Stomach smooth muscle (tissue), 2 donors: ENCODE measurements around the gene SFN.
A peak's percentile ranks its signal among the peaks of the same experiment; 100 is the strongest.
"Not testable (repeated sequence)": the region's sequence is repeated elsewhere in the genome, so short reads cannot be mapped to it uniquely, and the experiment has no call there.

ENCODE experiments used
- H3K27ac ChIP-seq: one replicate; pipeline ENCODE4 v1.7.0; 2013; ENCODE audit warnings: mild to moderate bottlenecking, low read length, inconsistent platforms
- H3K27me3 ChIP-seq, 2 donors: one replicate each; pipeline ENCODE4 v1.7.0; 2013; ENCODE audit warnings: low read length in 2 of 2; ENCODE audit not compliant: insufficient read depth in 2 of 2, control insufficient read depth in 1 of 2
- H3K36me3 ChIP-seq, 2 donors: one replicate each; pipeline ENCODE4 v1.7.0; 2013; ENCODE audit warnings: low read length in 2 of 2; ENCODE audit not compliant: control insufficient read depth in 2 of 2, insufficient read depth in 2 of 2
- H3K4me1 ChIP-seq: one replicate; pipeline ENCODE4 v1.7.0; 2013; ENCODE audit warnings: low read length; ENCODE audit not compliant: control insufficient read depth, insufficient read depth
- H3K4me3 ChIP-seq, 2 donors: one replicate each; pipeline ENCODE4 v1.7.0; 2013; ENCODE audit warnings: low read length in 2 of 2
- H3K9ac ChIP-seq, 2 donors: one replicate each; pipeline ENCODE4 v1.7.0; 2013; ENCODE audit warnings: low read length in 2 of 2, mild to moderate bottlenecking in 1 of 2
- H3K9me3 ChIP-seq, 2 donors: one replicate each; pipeline ENCODE4 v1.7.0; 2013; ENCODE audit warnings: low read length in 2 of 2; ENCODE audit not compliant: control insufficient read depth in 2 of 2
- donor health status: healthy.
- donor health status: Pancreatic carcinoma.

The SFN gene

DNA sequence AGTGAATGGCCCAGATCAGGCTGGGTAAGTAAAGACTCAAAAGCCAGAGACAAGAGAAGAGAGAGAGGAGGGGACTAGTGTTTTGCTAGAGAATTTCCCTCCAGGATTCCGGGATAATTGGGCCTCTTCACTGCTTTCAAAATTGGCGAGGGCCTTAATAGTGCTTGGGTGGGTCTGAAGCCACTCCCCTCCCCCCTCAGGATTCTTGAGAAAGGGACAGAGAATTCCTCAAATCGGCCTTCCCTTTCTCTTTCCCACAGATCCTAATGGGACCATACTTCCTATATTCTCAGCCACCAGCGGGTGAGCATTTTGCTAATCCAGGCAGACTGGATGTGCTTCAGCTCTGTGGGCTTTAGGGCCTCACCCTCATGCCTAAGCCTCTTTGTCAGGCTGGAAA, 11.9 kb downstream of the SFN start:
- no peaks in the 10 kb centered on the region for H3K27me3 ChIP-seq
- H3K9me3 ChIP-seq = no peaks in the 10 kb centered on the region
- peaks cover 14 to 15% of the 10 kb centered on the region in 2 donors for H3K36me3 ChIP-seq
- H3K9ac ChIP-seq = no peak overlapping the region
- H3K4me3 ChIP-seq = no peak overlapping the region
- H3K4me1 ChIP-seq = peaks cover 4% of the 10 kb centered on the region
- H3K27ac ChIP-seq = no peak overlapping the region

DNA sequence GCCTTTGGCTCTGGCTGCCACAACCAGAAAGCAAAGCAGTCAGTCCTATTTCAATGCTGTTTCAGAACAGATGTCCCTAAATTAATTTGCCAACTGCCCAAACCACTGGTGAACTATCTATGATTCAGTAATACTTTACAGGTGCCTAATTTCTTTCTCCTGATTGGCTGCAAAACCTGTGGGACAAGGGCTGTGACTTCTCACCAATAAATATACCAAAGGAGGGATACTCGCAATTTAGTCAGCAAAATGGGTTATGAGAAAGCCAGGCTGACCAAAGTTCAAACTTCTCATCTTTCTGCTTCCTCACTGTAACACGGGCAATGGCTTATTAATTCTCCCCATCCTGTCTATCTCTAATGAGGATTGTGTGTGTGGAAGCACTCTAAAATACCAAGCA, 14.4 kb downstream of the SFN start:
- H3K4me3 ChIP-seq = no peak overlapping the region
- H3K9ac ChIP-seq = peak overlapping the region in 1 of 2 donors; percentile 13
- no peaks in the 10 kb centered on the region for H3K9me3 ChIP-seq
- peaks cover 4% of the 10 kb centered on the region for H3K4me1 ChIP-seq
- H3K27me3 ChIP-seq = no peaks in the 10 kb centered on the region
- H3K27ac ChIP-seq = no peak overlapping the region
- peaks cover 23 to 27% of the 10 kb centered on the region in 2 donors for H3K36me3 ChIP-seq

DNA sequence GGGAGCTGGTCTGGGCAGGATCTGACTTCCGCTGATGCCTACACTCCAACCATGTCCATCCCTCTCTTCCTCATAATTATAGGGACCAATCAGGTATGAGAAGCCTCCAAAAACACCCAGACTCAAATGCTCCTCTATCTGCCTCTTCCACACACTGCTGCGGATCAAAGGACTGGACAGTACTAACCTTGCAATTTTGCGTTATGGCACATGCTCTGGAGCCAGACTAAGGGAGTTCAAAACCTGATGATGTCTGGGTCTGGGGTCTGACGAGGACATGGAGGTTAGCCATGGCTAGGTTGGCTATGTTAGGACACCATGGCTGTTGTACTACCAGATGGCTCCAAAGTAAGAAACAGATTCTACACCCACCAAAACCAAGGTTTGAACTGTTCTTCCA, 16.8 kb downstream of the SFN start:
- no peaks in the 10 kb centered on the region for H3K27me3 ChIP-seq
- H3K27ac ChIP-seq = no peak overlapping the region
- no peak overlapping the region for H3K9ac ChIP-seq
- no peaks in the 10 kb centered on the region for H3K9me3 ChIP-seq
- no peak overlapping the region for H3K4me3 ChIP-seq
- peaks cover 4% of the 10 kb centered on the region for H3K4me1 ChIP-seq
- H3K36me3 ChIP-seq = peaks cover 44 to 46% of the 10 kb centered on the region in 2 donors

DNA sequence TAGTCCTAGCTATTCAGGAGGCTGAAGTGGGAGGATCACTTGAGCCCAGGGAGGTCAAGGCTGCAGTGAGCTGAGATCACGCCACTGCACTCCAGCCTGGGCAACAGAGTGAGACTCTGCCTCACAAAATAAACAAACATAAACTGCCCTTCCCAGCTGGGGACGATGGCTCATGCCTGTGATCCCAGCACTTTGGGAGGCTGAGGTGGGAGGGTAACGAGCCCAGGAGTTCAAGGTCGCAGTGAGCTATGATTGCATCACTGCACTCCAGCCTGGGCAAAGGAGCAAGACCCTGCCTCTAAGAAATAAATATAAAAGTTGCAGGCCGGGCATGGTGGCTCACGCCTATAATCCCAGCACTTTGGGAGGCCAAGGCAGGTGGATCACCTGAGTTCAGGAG, 18.7 kb downstream of the SFN start:
- H3K27ac ChIP-seq, H3K27me3 ChIP-seq, H3K9me3 ChIP-seq, H3K4me1 ChIP-seq, H3K4me3 ChIP-seq, H3K9ac ChIP-seq: not testable (repeated sequence)
- peaks cover 57 to 60% of the 10 kb centered on the region in 2 donors for H3K36me3 ChIP-seq

DNA sequence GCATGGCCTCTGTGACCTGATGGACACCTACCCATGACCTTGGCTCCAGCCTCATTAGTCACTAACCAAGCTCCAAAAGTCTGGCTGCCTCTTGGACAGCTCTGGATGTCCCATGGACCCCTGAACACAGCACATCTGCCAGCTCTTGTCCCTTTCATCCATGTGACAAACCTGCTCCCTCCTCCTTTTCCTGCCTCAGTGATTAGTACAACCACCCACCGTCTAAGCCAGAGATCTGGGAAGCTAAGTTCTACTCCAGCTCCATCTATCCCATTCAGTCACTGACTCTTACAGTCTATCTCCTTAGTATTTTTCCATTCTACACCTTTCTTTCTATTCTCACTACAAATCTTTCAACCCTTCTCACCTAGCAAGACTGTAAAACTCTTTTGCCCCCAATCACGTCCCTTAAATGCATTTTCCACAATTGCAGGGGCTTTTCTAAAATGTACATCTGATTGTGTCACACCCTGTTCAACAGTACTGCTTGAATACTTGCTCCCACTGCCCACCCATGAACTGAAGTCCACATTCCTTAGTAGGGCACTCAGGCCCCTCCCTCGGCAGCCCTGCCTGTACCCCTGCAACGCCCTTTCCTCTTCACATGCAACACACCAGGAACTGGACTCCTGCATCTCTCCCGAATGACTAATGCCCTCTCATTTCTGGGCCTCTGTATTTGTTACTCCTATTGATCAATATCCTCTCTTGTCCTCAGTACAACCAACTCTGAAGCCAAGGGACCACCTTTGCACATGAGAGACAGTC, 19.9 kb downstream of the SFN start:
- Histone ChIP-seq H3K9ac (no peak overlapping the region), H3K4me1 (peaks cover under 1% of the 10 kb centered on the region), H3K9me3 (no peaks in the 10 kb centered on the region), H3K4me3 (no peak overlapping the region), H3K36me3 (peaks cover 49 to 61% of the 10 kb centered on the region in 2 donors), H3K27ac (no peak overlapping the region), H3K27me3 (no peaks in the 10 kb centered on the region)

DNA sequence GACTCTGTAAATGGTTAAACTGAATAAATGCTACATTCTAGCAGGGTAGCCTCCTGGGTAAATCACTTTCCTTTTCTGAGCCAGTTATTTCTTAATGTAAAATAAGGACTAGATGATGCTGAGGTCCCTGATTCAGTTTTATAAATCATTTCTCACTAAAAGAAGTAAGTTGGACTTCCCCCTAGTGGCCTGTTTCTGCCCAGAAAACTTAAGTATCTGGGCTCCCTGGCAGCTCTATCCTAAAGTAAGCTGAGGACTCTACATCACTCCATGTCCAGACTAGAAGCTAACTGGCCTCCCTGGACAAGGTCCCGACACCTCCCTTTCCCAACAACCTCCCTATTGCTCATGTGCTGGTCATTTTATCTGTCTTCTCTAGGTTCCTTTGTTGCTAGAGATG, 24.2 kb downstream of the SFN start:
- H3K27ac ChIP-seq = no peak overlapping the region
- H3K9me3 ChIP-seq = no peaks in the 10 kb centered on the region
- H3K27me3 ChIP-seq = no peaks in the 10 kb centered on the region
- no peak overlapping the region for H3K4me3 ChIP-seq
- H3K9ac ChIP-seq = no peak overlapping the region
- peaks cover 18% of the 10 kb centered on the region for H3K4me1 ChIP-seq
- peaks cover 43 to 52% of the 10 kb centered on the region in 2 donors for H3K36me3 ChIP-seq

DNA sequence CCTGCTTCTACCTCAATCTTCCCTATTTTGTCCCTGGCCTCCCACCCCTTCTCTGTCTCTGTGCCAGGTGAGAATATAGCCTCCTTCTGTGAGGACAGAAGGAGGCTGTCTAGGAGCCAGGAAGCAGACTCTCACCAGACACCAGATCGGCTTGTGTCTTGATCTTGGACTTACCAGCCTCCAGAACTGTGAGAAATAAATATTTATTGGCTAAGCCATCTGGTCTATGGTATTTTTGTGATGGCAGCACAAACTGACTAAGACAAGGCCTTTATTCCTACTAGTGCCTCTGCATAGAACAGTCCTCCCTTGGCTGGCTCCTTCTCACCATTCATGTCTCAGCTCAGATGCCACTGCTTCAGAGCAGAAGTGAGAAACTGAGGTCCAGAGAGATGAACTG, 25.3 kb downstream of the SFN start:
- Histone ChIP-seq H3K36me3 (peaks cover 43 to 52% of the 10 kb centered on the region in 2 donors), H3K9ac (no peak overlapping the region), H3K27me3 (no peaks in the 10 kb centered on the region)

DNA sequence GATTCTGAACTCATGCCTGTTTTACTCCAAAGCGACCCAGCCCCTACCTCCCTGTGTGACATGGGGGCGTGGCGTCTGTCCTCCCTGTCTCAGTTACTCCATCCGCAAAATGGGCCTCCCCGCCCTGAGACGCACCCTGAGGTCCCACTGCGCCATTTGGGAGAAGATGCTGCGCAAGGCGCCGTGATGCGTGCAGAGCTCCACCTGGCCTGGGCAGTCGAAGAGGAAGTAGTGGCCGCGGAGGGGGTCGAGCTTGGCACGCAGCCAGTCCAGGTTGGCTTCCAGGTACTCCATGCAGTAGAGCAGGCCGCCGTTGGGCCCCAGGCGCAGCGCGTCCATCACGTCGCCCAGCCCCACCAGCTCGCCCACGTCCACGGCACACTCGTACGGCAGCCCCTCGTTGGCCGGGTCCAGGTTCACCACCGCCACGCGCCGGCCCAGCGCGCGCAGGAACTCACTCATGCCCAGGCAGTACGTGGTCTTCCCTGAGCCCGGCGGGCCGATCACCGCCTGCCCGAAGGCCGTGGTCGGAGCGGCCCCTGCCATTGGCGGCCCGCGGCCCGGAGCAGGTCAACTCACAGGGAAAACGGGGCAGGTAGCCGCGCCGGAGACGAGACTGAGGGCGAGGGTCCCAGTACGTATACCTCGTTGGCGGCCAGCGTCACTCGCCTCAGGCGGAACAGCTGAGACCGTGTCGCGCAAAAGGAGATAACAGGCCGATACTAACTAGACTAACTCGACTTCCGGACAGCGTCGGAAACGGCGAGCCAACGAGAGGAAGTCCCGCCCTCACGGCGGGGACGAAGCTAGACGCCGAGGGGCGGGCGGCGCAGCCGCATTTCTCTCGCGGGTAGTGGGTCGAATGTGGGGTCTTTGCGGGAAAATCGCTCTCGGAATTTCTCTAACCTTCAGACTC, 26.9 kb downstream of the SFN start, which contains the start of gene GPN2:
TSS of gene GPN2 (minus strand) at position 733 of the 916 bp plus-strand sequence. CDS start at position 546, 187 bp downstream.
- H3K4me1 ChIP-seq = peaks cover 18% of the 10 kb centered on the region
- H3K27me3 ChIP-seq = no peaks in the 10 kb centered on the region
- peak within 1 kb of the TSS; percentile 84 to 96 for H3K9ac ChIP-seq
- peak within 1 kb of the TSS; percentile 93 for H3K27ac ChIP-seq
- H3K4me3 ChIP-seq = peak within 1 kb of the TSS; percentile 94 to 97
- H3K9me3 ChIP-seq = no peaks in the 10 kb centered on the region
- peaks cover 41 to 52% of the 10 kb centered on the region in 2 donors for H3K36me3 ChIP-seq

More for the DNA sequence above, 25.3 kb downstream of the SFN start:
- Histone ChIP-seq H3K27ac (no peak overlapping the region), H3K4me1 (peaks cover 18% of the 10 kb centered on the region), H3K9me3 (no peaks in the 10 kb centered on the region), H3K4me3 (no peak overlapping the region)

DNA sequence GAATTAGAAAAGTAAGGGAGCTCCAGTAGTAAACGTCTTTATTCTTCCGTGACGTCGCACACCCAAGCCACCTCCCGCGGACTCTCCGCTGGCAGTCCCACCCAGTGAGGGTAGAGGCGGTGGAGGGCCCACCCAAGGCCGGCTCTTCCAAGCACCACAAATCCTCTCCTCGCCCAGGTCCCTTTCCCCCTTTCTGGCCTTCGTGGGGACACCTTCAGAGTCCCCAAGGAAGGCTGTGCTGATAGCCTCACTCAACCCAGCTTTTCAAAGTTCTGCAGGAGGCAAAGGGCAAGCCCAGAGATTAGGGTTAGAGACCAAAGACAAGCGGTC, 27.5 kb downstream of the SFN start:
- Histone ChIP-seq H3K9ac (peak overlapping the region; percentile 84 to 96), H3K27me3 (no peaks in the 10 kb centered on the region), H3K36me3 (peaks cover 39 to 49% of the 10 kb centered on the region in 2 donors), H3K4me1 (peaks cover 18% of the 10 kb centered on the region), H3K27ac (peak overlapping the region; percentile 93), H3K9me3 (no peaks in the 10 kb centered on the region), H3K4me3 (peak overlapping the region; percentile 94 to 97)

DNA sequence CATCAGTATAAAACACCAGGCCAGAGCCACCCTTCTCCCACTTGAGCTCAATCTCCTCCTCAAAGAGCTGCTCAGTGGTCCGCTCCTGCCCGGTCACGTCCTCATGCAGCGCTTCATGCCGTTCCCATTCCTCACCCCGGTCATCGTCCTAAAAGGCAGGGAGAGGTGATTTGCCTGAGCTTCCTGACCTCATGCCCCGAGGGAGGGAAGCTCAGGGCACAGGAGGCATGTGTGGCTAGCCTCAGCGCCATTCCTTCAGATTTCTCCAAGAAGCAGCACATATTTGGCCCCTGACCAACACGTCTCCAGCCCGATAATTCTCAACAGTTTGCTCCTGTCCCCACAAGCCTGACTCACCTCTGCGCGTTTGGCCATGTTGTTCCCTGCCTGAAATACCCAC, 31.3 kb downstream of the SFN start:
- Histone ChIP-seq H3K4me1 (peaks cover 18% of the 10 kb centered on the region), H3K36me3 (peaks cover 35 to 40% of the 10 kb centered on the region in 2 donors), H3K9me3 (no peaks in the 10 kb centered on the region), H3K27me3 (no peaks in the 10 kb centered on the region), H3K27ac (no peak overlapping the region), H3K9ac (no peak overlapping the region), H3K4me3 (no peak overlapping the region)
